ENCODE measurements around the gene VSIG2.

Gene VSIG2

GRCh38 chr11:124752471-124753102 lies 532 bp upstream of the VSIG2 start:
- H3K9me3 ChIP-seq (ENCODE audit: low read length), result no peaks in the 10 kb centered on the region
- TF ChIP-seq EZH2 (IDR thresholded peaks at IDR 0.05; ENCODE audit: borderline replicate concordance, low read length), result no peak
- TF ChIP-seq CTCF (IDR thresholded peaks at IDR 0.05; ENCODE audit: low read length), result no peak
- H4K20me1 ChIP-seq (ENCODE audit: insufficient read depth, low read length), result no peaks in the 10 kb centered on the region
- no peaks in the 10 kb centered on the region for H3K4me1 ChIP-seq (ENCODE audit: insufficient read depth, low read length, severe bottlenecking)
- H3K27me3 ChIP-seq (ENCODE audit: insufficient read depth, low read length), result 0 out of 2 replicates have a peak, but pooled peaks cover 3% of the 10 kb centered on the region
- H3K4me2 ChIP-seq (ENCODE audit: low read length), result no peak overlapping the region
- H3K27ac ChIP-seq (ENCODE audit: low read depth, low read length, poor library complexity, severe bottlenecking), result no peak overlapping the region
- H3K9me2 ChIP-seq (ENCODE audit: low read depth, low read length), result no peaks in the 10 kb centered on the region
- no peaks in the 10 kb centered on the region for H3F3A ChIP-seq (ENCODE audit: insufficient read depth, low read length)
- H2AFZ ChIP-seq (ENCODE audit: low read length), result no peak overlapping the region
- no peaks in the 10 kb centered on the region for H3K36me3 ChIP-seq (ENCODE audit: insufficient read depth, low read length)
- no peak overlapping the region for H3K4me3 ChIP-seq (ENCODE audit: low read depth, low read length, poor library complexity, severe bottlenecking)
- H3K79me2 ChIP-seq (ENCODE audit: insufficient read depth, low read length), result no peaks in the 10 kb centered on the region
- H3K9ac ChIP-seq (ENCODE audit: low read length), result no peak overlapping the region

GRCh38 chr11:124751391-124751740 lies 689 bp downstream of the VSIG2 start:
- no peak overlapping the region for H3K4me3 ChIP-seq (ENCODE audit: low read depth, low read length, poor library complexity, severe bottlenecking)
- no peaks in the 10 kb centered on the region for H3K4me1 ChIP-seq (ENCODE audit: insufficient read depth, low read length, severe bottlenecking)
- H3K27me3 ChIP-seq (ENCODE audit: insufficient read depth, low read length), result no peaks in the 10 kb centered on the region
- no peak overlapping the region for H3K4me2 ChIP-seq (ENCODE audit: low read length)
- no peak overlapping the region for H3K27ac ChIP-seq (ENCODE audit: low read depth, low read length, poor library complexity, severe bottlenecking)
- no peaks in the 10 kb centered on the region for H3K9me2 ChIP-seq (ENCODE audit: low read depth, low read length)
- no peaks in the 10 kb centered on the region for H4K20me1 ChIP-seq (ENCODE audit: insufficient read depth, low read length)
- H3K36me3 ChIP-seq (ENCODE audit: insufficient read depth, low read length), result no peaks in the 10 kb centered on the region
- H2AFZ ChIP-seq (ENCODE audit: low read length), result no peak overlapping the region
- H3F3A ChIP-seq (ENCODE audit: insufficient read depth, low read length), result no peaks in the 10 kb centered on the region
- H3K9me3 ChIP-seq (ENCODE audit: low read length), result no peaks in the 10 kb centered on the region
- H3K9ac ChIP-seq (ENCODE audit: low read length), result no peak overlapping the region
- H3K79me2 ChIP-seq (ENCODE audit: insufficient read depth, low read length), result no peaks in the 10 kb centered on the region
- no peak for TF ChIP-seq CTCF (IDR thresholded peaks at IDR 0.05; ENCODE audit: low read length)
- TF ChIP-seq EZH2 (IDR thresholded peaks at IDR 0.05; ENCODE audit: borderline replicate concordance, low read length), result no peak

- Histone ChIP-seq H3F3A (ENCODE audit: insufficient read depth, low read length) (no peaks in the 10 kb centered on the region), H4K20me1 (ENCODE audit: insufficient read depth, low read length) (no peaks in the 10 kb centered on the region), H3K9ac (ENCODE audit: low read length) (no peak overlapping the region), H3K9me3 (ENCODE audit: low read length) (no peaks in the 10 kb centered on the region), H3K79me2 (ENCODE audit: insufficient read depth, low read length) (no peaks in the 10 kb centered on the region), H3K27ac (ENCODE audit: low read depth, low read length, poor library complexity, severe bottlenecking) (no peak overlapping the region), H3K9me2 (ENCODE audit: low read depth, low read length) (no peaks in the 10 kb centered on the region), H3K4me1 (ENCODE audit: insufficient read depth, low read length, severe bottlenecking) (no peaks in the 10 kb centered on the region), H2AFZ (ENCODE audit: low read length) (no peak overlapping the region), H3K4me3 (ENCODE audit: low read depth, low read length, poor library complexity, severe bottlenecking) (no peak overlapping the region), H3K36me3 (ENCODE audit: insufficient read depth, low read length) (no peaks in the 10 kb centered on the region), H3K27me3 (ENCODE audit: insufficient read depth, low read length) (no peaks in the 10 kb centered on the region), H3K4me2 (ENCODE audit: low read length) (no peak overlapping the region)
- TF ChIP-seq CTCF (IDR thresholded peaks at IDR 0.05; ENCODE audit: low read length) (no peak), EZH2 (IDR thresholded peaks at IDR 0.05; ENCODE audit: borderline replicate concordance, low read length) (no peak)
Observed at GRCh38 chr11:124749912-124750311, 2.1 kb downstream of the VSIG2 start.
